Effector CD4-positive, alpha-beta T cell (primary cell): Measurements from ENCODE around the gene RECQL5.
"Not testable (repeated sequence)": the region's sequence is repeated elsewhere in the genome, so short reads cannot be mapped to it uniquely, and the experiment has no call there.

Source experiments
- DNase-seq: peaks from one replicate; pipeline ENCODE4 v3.0.0-alpha.2; 2020

RECQL5 gene

GRCh38 chr17:75645889-75646637 lies 20.9 kb downstream of the RECQL5 start:
- DNase-seq, result no peak

GRCh38 chr17:75645501-75645888 lies 21.5 kb downstream of the RECQL5 start:
- DNase-seq, result no peak

- no peak for DNase-seq
These were observed 23.3 kb downstream of the RECQL5 start for GRCh38 chr17:75643643-75644017.

- no peak for DNase-seq
These were observed 23.9 kb downstream of the RECQL5 start for GRCh38 chr17:75642784-75643642.

GRCh38 chr17:75642182-75642783 lies 24.7 kb downstream of the RECQL5 start:
- DNase-seq, result no peak

- no peak for DNase-seq
These were observed 25.6 kb downstream of the RECQL5 start for GRCh38 chr17:75641343-75641742.

- no peak for DNase-seq
These were observed 26.3 kb downstream of the RECQL5 start for GRCh38 chr17:75640556-75641119.

- no peak for DNase-seq
These were observed 27.0 kb downstream of the RECQL5 start for GRCh38 chr17:75639771-75640555.

- DNase-seq, result no peak
These were observed 27.6 kb downstream of the RECQL5 start for GRCh38 chr17:75639327-75639726.

GRCh38 chr17:75638893-75639292 lies 28.1 kb downstream of the RECQL5 start:
- DNase-seq, result no peak

- DNase-seq, result not testable (repeated sequence)
These were observed 28.9 kb downstream of the RECQL5 start for GRCh38 chr17:75638039-75638438.

- DNase-seq, result no peak
These were observed 29.4 kb downstream of the RECQL5 start for GRCh38 chr17:75637551-75637950.

- no peak for DNase-seq
These were observed 29.8 kb downstream of the RECQL5 start for GRCh38 chr17:75637143-75637538.

GRCh38 chr17:75636381-75637142 lies 30.4 kb downstream of the RECQL5 start:
- no peak for DNase-seq

- DNase-seq, result no peak
These were observed 31.2 kb downstream of the RECQL5 start for GRCh38 chr17:75635610-75636202.

GRCh38 chr17:75634754-75635609 lies 32.0 kb downstream of the RECQL5 start:
- DNase-seq, result no peak

- no peak for DNase-seq
These were observed 32.6 kb downstream of the RECQL5 start for GRCh38 chr17:75634376-75634740.

- peak; percentile 34 for DNase-seq
These were observed 33.2 kb downstream of the RECQL5 start for GRCh38 chr17:75633486-75634375.

GRCh38 chr17:75632863-75633485 lies 34.0 kb downstream of the RECQL5 start, which contains the start of gene SMIM5:
TSS of gene SMIM5 (plus strand) at chr17:75633434. CDS start at chr17:75640202, 6,768 bp downstream.
- peak; percentile 74 for DNase-seq
